OCI-LY1 (cell line): ENCODE measurements around the gene CAMK4.

Experiments
- EZH2 ChIP-seq: fragments of 200-600 bp; sonication (generic), shearing (Covaris generic); IDR thresholded peaks from 2 replicates; pipeline ENCODE4 v1.8.0; 2017; ENCODE audit warnings: borderline replicate concordance, mixed run types, mild to moderate bottlenecking, antibody characterized with exemption, low read length, moderate library complexity, mixed read lengths
- TF ChIP-seq, protein P1 (sequence below): fragments of 200-600 bp; sonication (generic), shearing (Covaris generic); IDR thresholded peaks from 2 replicates; pipeline ENCODE4 v1.5.1; 2017; ENCODE audit warnings: mild to moderate bottlenecking, antibody characterized with exemption, low read length, moderate library complexity, mixed read lengths

- TF ChIP-seq, protein P1, sequence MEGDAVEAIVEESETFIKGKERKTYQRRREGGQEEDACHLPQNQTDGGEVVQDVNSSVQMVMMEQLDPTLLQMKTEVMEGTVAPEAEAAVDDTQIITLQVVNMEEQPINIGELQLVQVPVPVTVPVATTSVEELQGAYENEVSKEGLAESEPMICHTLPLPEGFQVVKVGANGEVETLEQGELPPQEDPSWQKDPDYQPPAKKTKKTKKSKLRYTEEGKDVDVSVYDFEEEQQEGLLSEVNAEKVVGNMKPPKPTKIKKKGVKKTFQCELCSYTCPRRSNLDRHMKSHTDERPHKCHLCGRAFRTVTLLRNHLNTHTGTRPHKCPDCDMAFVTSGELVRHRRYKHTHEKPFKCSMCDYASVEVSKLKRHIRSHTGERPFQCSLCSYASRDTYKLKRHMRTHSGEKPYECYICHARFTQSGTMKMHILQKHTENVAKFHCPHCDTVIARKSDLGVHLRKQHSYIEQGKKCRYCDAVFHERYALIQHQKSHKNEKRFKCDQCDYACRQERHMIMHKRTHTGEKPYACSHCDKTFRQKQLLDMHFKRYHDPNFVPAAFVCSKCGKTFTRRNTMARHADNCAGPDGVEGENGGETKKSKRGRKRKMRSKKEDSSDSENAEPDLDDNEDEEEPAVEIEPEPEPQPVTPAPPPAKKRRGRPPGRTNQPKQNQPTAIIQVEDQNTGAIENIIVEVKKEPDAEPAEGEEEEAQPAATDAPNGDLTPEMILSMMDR, result no peak
- TF ChIP-seq EZH2, result no peak
These were observed 125.2 kb downstream of the CAMK4 start for GRCh38 chr5:111349429-111349828.
